HEK293T (cell line): Measurements from ENCODE around the gene EVI5L.

ENCODE experiments used
- ARNT ChIP-seq: fragments of 450-650 bp; IDR thresholded peaks from 2 replicates; pipeline ENCODE4 v1.6.1; 2017; ENCODE audit warnings: mild to moderate bottlenecking
- CTBP1 ChIP-seq: fragments of 450-650 bp; IDR thresholded peaks from 2 replicates; pipeline ENCODE4 v1.6.1; 2016; ENCODE audit warnings: borderline replicate concordance
- ELF4 ChIP-seq: fragments of 450-650 bp; IDR thresholded peaks from 2 replicates; pipeline ENCODE4 v1.6.1; 2017; ENCODE audit warnings: antibody characterized with exemption
- FOXK2 ChIP-seq: fragments of 450-650 bp; IDR thresholded peaks from 2 replicates; pipeline ENCODE4 v1.6.1; 2016; ENCODE audit warnings: mild to moderate bottlenecking
- HDGF ChIP-seq: fragments of 450-650 bp; IDR thresholded peaks from 2 replicates; pipeline ENCODE4 v1.6.1; 2017; ENCODE audit warnings: antibody characterized with exemption, borderline replicate concordance
- SP1 ChIP-seq: fragments of 450-650 bp; IDR thresholded peaks from 2 replicates; pipeline ENCODE4 v1.6.1; 2017
- TARDBP ChIP-seq: fragments of 450-650 bp; IDR thresholded peaks from 2 replicates; pipeline ENCODE4 v1.6.1; 2016

DNA sequence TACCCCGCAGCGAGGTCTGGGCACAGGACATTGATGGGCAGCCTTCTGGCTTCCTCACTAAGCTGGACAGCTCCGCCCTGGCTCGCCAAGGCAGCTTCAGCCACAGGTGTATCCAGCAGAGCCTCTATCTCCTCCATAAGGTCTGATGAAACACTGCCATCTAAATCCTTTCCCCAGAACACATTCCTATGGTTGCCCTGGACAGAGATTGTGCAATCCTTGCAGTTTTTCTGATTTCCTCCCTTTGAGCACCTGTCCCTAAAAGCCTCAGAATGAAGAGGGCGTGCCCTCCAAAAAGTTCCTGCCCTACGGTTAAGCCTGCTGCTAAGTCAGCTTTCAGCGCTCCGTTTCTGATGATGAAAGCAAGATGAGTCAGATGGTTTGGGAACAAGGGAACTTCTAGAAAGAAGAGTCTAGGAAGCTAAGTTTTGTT is 46.0 kb upstream of the EVI5L start:
- TF ChIP-seq ELF4 (no peak), FOXK2 (no peak), HDGF (no peak), SP1 (no peak), CTBP1 (no peak), ARNT (no peak), TARDBP (no peak)
